ENCODE results near the gene MOB3B. TPM values are rescaled to one million over a fixed set of nuclear protein-coding genes. Genes with fewer than 3 reads are reported as not detected.

The MOB3B gene
- total RNA-seq, 3 donors from 2014 or later (not counting 1 experiment from before 2014, with no cell fraction given) = 0.23 to 0.30 (median 0.28) TPM

GRCh38 chr9:27280860-27281259, 248.8 kb downstream of the MOB3B start:
- no peaks in the 10 kb centered on the region for H3K36me3 Mint-ChIP-seq
- Histone ChIP-seq H3K36me3 (ENCODE audit: control insufficient read depth, insufficient read depth, low read length) (no peaks in the 10 kb centered on the region), H3K9me3 (ENCODE audit: control insufficient read depth, insufficient read depth, low read length) (no peaks in the 10 kb centered on the region), H3K4me1 (ENCODE audit: control insufficient read depth, insufficient read depth, low read length) (no peaks in the 10 kb centered on the region), H3K4me3 (ENCODE audit: low read length) (no peak overlapping the region), H3K27me3 (ENCODE audit: control insufficient read depth, insufficient read depth, low read length) (no peaks in the 10 kb centered on the region), H3K27ac (ENCODE audit: low read length) (no peak overlapping the region)
- H3K4me1 Mint-ChIP-seq = no peaks in the 10 kb centered on the region
- H3K9me3 Mint-ChIP-seq = no peaks in the 10 kb centered on the region
- ATAC-seq = no peak
- no peak for DNase-seq
- 18% methylated on average over 4 of the region's 5 CpGs for WGBS (ENCODE audit: insufficient coverage)
- H3K27ac Mint-ChIP-seq = no peak overlapping the region
- intact Hi-C loops (cut with micrococcal nuclease) = no loop called here
- H3K27me3 Mint-ChIP-seq (ENCODE audit: low read depth in 2 of 2) = no peaks in the 10 kb centered on the region
- TF ChIP-seq CTCF (IDR thresholded peaks at IDR 0.05) = no peak
- H3K4me3 Mint-ChIP-seq = no peak overlapping the region

- H3K4me3 ChIP-seq (ENCODE audit: low read length) = no peak overlapping the region
- Mint-ChIP-seq H3K27me3 (ENCODE audit: low read depth in 2 of 2) (no peaks in the 10 kb centered on the region), H3K27ac (no peak overlapping the region), H3K4me3 (no peak overlapping the region), H3K9me3 (no peaks in the 10 kb centered on the region), H3K36me3 (no peaks in the 10 kb centered on the region), H3K4me1 (no peaks in the 10 kb centered on the region)
- no peak overlapping the region for H3K27ac ChIP-seq (ENCODE audit: low read length)
- no peaks in the 10 kb centered on the region for H3K9me3 ChIP-seq (ENCODE audit: control insufficient read depth, insufficient read depth, low read length)
- TF ChIP-seq CTCF (IDR thresholded peaks at IDR 0.05) = no peak
- H3K27me3 ChIP-seq (ENCODE audit: control insufficient read depth, insufficient read depth, low read length) = no peaks in the 10 kb centered on the region
- ATAC-seq (no peak), DNase-seq (no peak)
- no peaks in the 10 kb centered on the region for H3K36me3 ChIP-seq (ENCODE audit: control insufficient read depth, insufficient read depth, low read length)
- intact Hi-C loops (cut with micrococcal nuclease) = no loop called here
- WGBS (ENCODE audit: insufficient coverage) = 86% methylated on average over 16 of the region's 16 CpGs
- no peaks in the 10 kb centered on the region for H3K4me1 ChIP-seq (ENCODE audit: control insufficient read depth, insufficient read depth, low read length)
Measured at GRCh38 chr9:27280249-27280648, 249.4 kb downstream of the MOB3B start.

- no peak overlapping the region for H3K27ac Mint-ChIP-seq
- 86% methylated on average over 3 of the region's 3 CpGs for WGBS (ENCODE audit: insufficient coverage)
- Histone ChIP-seq H3K4me1 (ENCODE audit: control insufficient read depth, insufficient read depth, low read length) (no peaks in the 10 kb centered on the region), H3K9me3 (ENCODE audit: control insufficient read depth, insufficient read depth, low read length) (no peaks in the 10 kb centered on the region), H3K36me3 (ENCODE audit: control insufficient read depth, insufficient read depth, low read length) (no peaks in the 10 kb centered on the region), H3K27me3 (ENCODE audit: control insufficient read depth, insufficient read depth, low read length) (no peaks in the 10 kb centered on the region), H3K4me3 (ENCODE audit: low read length) (no peak overlapping the region), H3K27ac (ENCODE audit: low read length) (no peak overlapping the region)
- intact Hi-C loops (cut with micrococcal nuclease) = no loop called here
- H3K36me3 Mint-ChIP-seq = no peaks in the 10 kb centered on the region
- DNase-seq (no peak), ATAC-seq (no peak)
- no peak for TF ChIP-seq CTCF (IDR thresholded peaks at IDR 0.05)
- no peaks in the 10 kb centered on the region for H3K27me3 Mint-ChIP-seq (ENCODE audit: low read depth in 2 of 2)
- no peaks in the 10 kb centered on the region for H3K9me3 Mint-ChIP-seq
- no peaks in the 10 kb centered on the region for H3K4me1 Mint-ChIP-seq
- H3K4me3 Mint-ChIP-seq = no peak overlapping the region
Measured at GRCh38 chr9:27279611-27280010, 250.0 kb downstream of the MOB3B start.

- Histone ChIP-seq H3K4me1 (ENCODE audit: control insufficient read depth, insufficient read depth, low read length) (no peaks in the 10 kb centered on the region), H3K36me3 (ENCODE audit: control insufficient read depth, insufficient read depth, low read length) (no peaks in the 10 kb centered on the region), H3K27me3 (ENCODE audit: control insufficient read depth, insufficient read depth, low read length) (no peaks in the 10 kb centered on the region), H3K4me3 (ENCODE audit: low read length) (no peak overlapping the region), H3K27ac (ENCODE audit: low read length) (no peak overlapping the region), H3K9me3 (ENCODE audit: control insufficient read depth, insufficient read depth, low read length) (no peaks in the 10 kb centered on the region)
- no peak for ATAC-seq
- H3K4me1 Mint-ChIP-seq = no peaks in the 10 kb centered on the region
- no peaks in the 10 kb centered on the region for H3K27me3 Mint-ChIP-seq (ENCODE audit: low read depth in 2 of 2)
- H3K4me3 Mint-ChIP-seq = no peak overlapping the region
- intact Hi-C loops (cut with micrococcal nuclease) = no loop called here
- H3K27ac Mint-ChIP-seq = no peak overlapping the region
- no peak for DNase-seq
- no peak for TF ChIP-seq CTCF (IDR thresholded peaks at IDR 0.05)
- H3K9me3 Mint-ChIP-seq = no peaks in the 10 kb centered on the region
- 95% methylated on average over 1 of the region's 1 CpG for WGBS (ENCODE audit: insufficient coverage)
- no peaks in the 10 kb centered on the region for H3K36me3 Mint-ChIP-seq
Measured at GRCh38 chr9:27278374-27278773, 251.2 kb downstream of the MOB3B start.

Measured in natural killer cell (primary cell).